Aorta (tissue), 5 donors: ENCODE data around the gene UBE2H. TPM values are rescaled to one million over a fixed set of nuclear protein-coding genes. Genes with fewer than 3 reads are reported as not detected.
A peak's percentile ranks its signal among the peaks of the same experiment; 100 is the strongest.

Source experiments
- ATAC-seq: fragments of 200-7000 bp; cut with Tn5 transposase; one replicate; pipeline ENCODE4 v1.9.1; 2022; ENCODE audit warnings: moderate library complexity; ENCODE audit not compliant: low FRiP score
- DNase-seq, 2 donors: peaks; one replicate each; pipeline ENCODE4 v3.0.0-alpha.2; 2020
- H3K27ac ChIP-seq, 2 donors: one replicate each; pipeline ENCODE4 v1.5.1; 2013; ENCODE audit warnings: low read length in 2 of 2, mild to moderate bottlenecking in 2 of 2, moderate library complexity in 2 of 2, control low read depth in 1 of 2, inconsistent platforms in 1 of 2, low read depth in 1 of 2
- H3K27me3 ChIP-seq, 2 donors: one replicate each; pipeline ENCODE4 v1.6.1; 2013; ENCODE audit warnings: control low read depth in 1 of 2, low read length in 1 of 2, mild to moderate bottlenecking in 1 of 2, moderate library complexity in 1 of 2; ENCODE audit not compliant: insufficient read depth in 2 of 2, control insufficient read depth in 1 of 2
- H3K36me3 ChIP-seq, 2 donors: one replicate each; pipeline ENCODE4 v1.6.1; 2013; ENCODE audit warnings: control low read depth in 1 of 2, low read length in 1 of 2, mild to moderate bottlenecking in 1 of 2; ENCODE audit not compliant: insufficient read depth in 2 of 2, control insufficient read depth in 1 of 2
- H3K4me1 ChIP-seq, 2 donors: one replicate each; pipeline ENCODE4 v1.6.1; 2013; ENCODE audit warnings: low read length in 2 of 2, control low read depth in 1 of 2, mild to moderate bottlenecking in 1 of 2, moderate library complexity in 1 of 2; ENCODE audit not compliant: insufficient read depth in 2 of 2, control insufficient read depth in 1 of 2
- H3K4me3 ChIP-seq, 2 donors: one replicate each; pipeline ENCODE4 v1.5.1; 2013; ENCODE audit warnings: low read length in 2 of 2, control low read depth in 1 of 2, mild to moderate bottlenecking in 1 of 2
- H3K9me3 ChIP-seq: one replicate; pipeline ENCODE4 v1.6.1; 2013; ENCODE audit warnings: mild to moderate bottlenecking, low read length; ENCODE audit not compliant: control insufficient read depth
- WGBS, 2 donors: extraction: QIAGEN DNeasy Blood & Tissue Kit; methylation state at CpG; one replicate each; pipeline ENCODE4 v1.1.7; 2013; 5-methylcytosine and 5-hydroxymethylcytosine counted together
- intact Hi-C, 2 donors: fragments of 100-400 bp; cut with DNase I; formaldehyde crosslinking; loops; one replicate each; pipeline versions ENCODE4 v1.14.2 to v1.15.0; 2022
- polyA plus RNA-seq, 2 donors: library from polyadenylated mRNA; stranded (reverse); fragments of 200-250 nt; gene quantifications; one replicate each; pipeline ENCODE4 v1.2.3, GENCODE V29; 2013
- total RNA-seq, 2 donors: library from RNA; stranded (reverse); fragmentation: NEBNext Ultra II Directional; extraction: Animal tissue kit (Norgen Biotek cat#: 25700); gene quantifications; one replicate each; pipeline ENCODE4 v1.2.1, GENCODE V29; 2021
- donor health status: healthy with polysubstance abuse.
- donor health status: Bipolar disorder and iron deficiency.
- donor health status: DM: no; HTN: no; CAD: no.
- donor health status: DM: no; HTN: no; CAD: no.
- donor health status: DM: yes; HTN: yes; CAD: no.

UBE2H gene
- total and polyA plus RNA-seq, 4 donors: 52.3 to 173 (median 99.6) TPM

- intact Hi-C loops: no loop called here
- no peaks in the 10 kb centered on the region for H3K27me3 ChIP-seq
- no peaks in the 10 kb centered on the region for H3K36me3 ChIP-seq
- H3K4me1 ChIP-seq: no peaks in the 10 kb centered on the region
- H3K9me3 ChIP-seq: no peaks in the 10 kb centered on the region
- DNase-seq (no peak), ATAC-seq (no peak)
- WGBS, 2 donors: 15% methylated on average over 44 of the region's 44 CpGs
- no peak overlapping the region for H3K27ac ChIP-seq
- H3K4me3 ChIP-seq: no peak overlapping the region
Observed at GRCh38 chr7:129785685-129786514, 166.9 kb downstream of the UBE2H start.

- H3K27ac ChIP-seq: no peak overlapping the region
- H3K9me3 ChIP-seq: no peaks in the 10 kb centered on the region
- H3K4me3 ChIP-seq: no peak overlapping the region
- no peaks in the 10 kb centered on the region for H3K4me1 ChIP-seq
- H3K36me3 ChIP-seq: no peaks in the 10 kb centered on the region
- no peaks in the 10 kb centered on the region for H3K27me3 ChIP-seq
- DNase-seq (peak in 1 of 2 donors; percentile 76), ATAC-seq (no peak)
- intact Hi-C loops: no loop called here
- 6% methylated on average over 37 of the region's 37 CpGs for WGBS, 2 donors
Observed at GRCh38 chr7:129784783-129785684, 167.7 kb downstream of the UBE2H start.

- Histone ChIP-seq H3K27ac (no peak overlapping the region), H3K9me3 (no peaks in the 10 kb centered on the region), H3K27me3 (no peaks in the 10 kb centered on the region), H3K36me3 (no peaks in the 10 kb centered on the region), H3K4me1 (no peaks in the 10 kb centered on the region), H3K4me3 (no peak overlapping the region)
- WGBS, 2 donors: 18 to 21% methylated on average over 22 to 25 of the region's 25 CpGs
- DNase-seq: no peak
- no peak for ATAC-seq
- intact Hi-C loops: no loop called here
Observed at GRCh38 chr7:129784437-129784782, 168.3 kb downstream of the UBE2H start.

GRCh38 chr7:129783584-129783919 lies 169.2 kb downstream of the UBE2H start:
- no peaks in the 10 kb centered on the region for H3K36me3 ChIP-seq
- 13 to 17% methylated on average over 10 of the region's 10 CpGs for WGBS, 2 donors
- no peaks in the 10 kb centered on the region for H3K27me3 ChIP-seq
- no peak overlapping the region for H3K27ac ChIP-seq
- no peaks in the 10 kb centered on the region for H3K9me3 ChIP-seq
- intact Hi-C loops: no loop called here
- no peak for DNase-seq
- no peak for ATAC-seq
- no peak overlapping the region for H3K4me3 ChIP-seq
- H3K4me1 ChIP-seq: no peaks in the 10 kb centered on the region

- Histone ChIP-seq H3K9me3 (no peaks in the 10 kb centered on the region), H3K27ac (no peak overlapping the region), H3K36me3 (no peaks in the 10 kb centered on the region), H3K4me1 (no peaks in the 10 kb centered on the region), H3K27me3 (no peaks in the 10 kb centered on the region), H3K4me3 (no peak overlapping the region)
- DNase-seq (no peak), ATAC-seq (no peak)
- WGBS, 2 donors: 5 to 8% methylated on average over 42 of the region's 42 CpGs
- intact Hi-C loops: no loop called here
Observed at GRCh38 chr7:129782818-129783583, 169.8 kb downstream of the UBE2H start.

GRCh38 chr7:129781928-129782817 lies 170.6 kb downstream of the UBE2H start:
- Histone ChIP-seq H3K27ac (no peak overlapping the region), H3K9me3 (no peaks in the 10 kb centered on the region), H3K36me3 (no peaks in the 10 kb centered on the region), H3K4me3 (no peak overlapping the region), H3K27me3 (no peaks in the 10 kb centered on the region), H3K4me1 (no peaks in the 10 kb centered on the region)
- intact Hi-C loops: no loop called here
- no peak for ATAC-seq
- no peak for DNase-seq
- 3% methylated on average over 70 to 73 of the region's 73 CpGs for WGBS, 2 donors

- no peaks in the 10 kb centered on the region for H3K27me3 ChIP-seq
- WGBS, 2 donors: 3% methylated on average over 46 to 55 of the region's 55 CpGs
- no peak overlapping the region for H3K4me3 ChIP-seq
- H3K4me1 ChIP-seq: no peaks in the 10 kb centered on the region
- intact Hi-C loops: no loop called here
- H3K27ac ChIP-seq: no peak overlapping the region
- DNase-seq (no peak), ATAC-seq (no peak)
- no peaks in the 10 kb centered on the region for H3K9me3 ChIP-seq
- no peaks in the 10 kb centered on the region for H3K36me3 ChIP-seq
Observed at GRCh38 chr7:129780974-129781927, 171.5 kb downstream of the UBE2H start.
